NCI-H1092 treated with DMSO at 0.1 percent for 48 hours (cell line): ENCODE measurements around the gene IPO5.
"Not testable (repeated sequence)": the region's sequence is repeated elsewhere in the genome, so short reads cannot be mapped to it uniquely, and the experiment has no call there.

Source experiments
- DNase-seq: peaks from one replicate; lab custom pipeline; 2025; lab: John Stamatoyannopoulos, UW

The IPO5 gene

GRCh38 chr13:98014766-98015165 lies 61.3 kb downstream of the IPO5 start:
- DNase-seq: no peak

GRCh38 chr13:98018293-98018692 lies 64.8 kb downstream of the IPO5 start:
- DNase-seq: no peak

GRCh38 chr13:98019186-98019585 lies 65.7 kb downstream of the IPO5 start:
- no peak for DNase-seq

- no peak for DNase-seq
Observed at GRCh38 chr13:98020271-98020670, 66.8 kb downstream of the IPO5 start.

- DNase-seq: peak; percentile 48
Observed at GRCh38 chr13:98022210-98022609, 68.7 kb downstream of the IPO5 start.

- DNase-seq: no peak
Observed at GRCh38 chr13:98025480-98026025, 72.1 kb downstream of the IPO5 start.

GRCh38 chr13:98026457-98026857 lies 73.0 kb downstream of the IPO5 start:
- no peak for DNase-seq

- no peak for DNase-seq
Observed at GRCh38 chr13:98032168-98032567, 78.7 kb downstream of the IPO5 start.

- peak; percentile 30 for DNase-seq
Observed at GRCh38 chr13:98033277-98034247, 80.1 kb downstream of the IPO5 start.

GRCh38 chr13:98035373-98035772 lies 81.9 kb downstream of the IPO5 start:
- no peak for DNase-seq

GRCh38 chr13:98036564-98037302 lies 83.3 kb downstream of the IPO5 start:
- not testable (repeated sequence) for DNase-seq

GRCh38 chr13:98039261-98039660 lies 85.8 kb downstream of the IPO5 start:
- no peak for DNase-seq

GRCh38 chr13:98039964-98040363 lies 86.5 kb downstream of the IPO5 start:
- DNase-seq: no peak

- no peak for DNase-seq
Observed at GRCh38 chr13:98041081-98041820, 87.8 kb downstream of the IPO5 start.

GRCh38 chr13:98044301-98044700 lies 90.8 kb downstream of the IPO5 start:
- DNase-seq: no peak

GRCh38 chr13:98047785-98048184 lies 94.3 kb downstream of the IPO5 start:
- not testable (repeated sequence) for DNase-seq

- no peak for DNase-seq
Observed at GRCh38 chr13:98048265-98048664, 94.8 kb downstream of the IPO5 start.

GRCh38 chr13:98050041-98050466 lies 96.6 kb downstream of the IPO5 start:
- DNase-seq: peak; percentile 13

GRCh38 chr13:98052412-98052811 lies 98.9 kb downstream of the IPO5 start:
- DNase-seq: no peak

- no peak for DNase-seq
Observed at GRCh38 chr13:98054301-98054700, 100.8 kb downstream of the IPO5 start.

GRCh38 chr13:98055623-98056022 lies 102.1 kb downstream of the IPO5 start:
- no peak for DNase-seq

- no peak for DNase-seq
Observed at GRCh38 chr13:98056839-98057410, 103.5 kb downstream of the IPO5 start.
